Adrenal gland (tissue), 5 donors: ENCODE results near the gene THG1L.

ENCODE experiments used
- CTCF ChIP-seq, 6 experiments: fragments of 450-650 bp in 4 of 6; fragments of 200-600 bp in 2 of 6; sonication (generic) in 1 of 6; IDR thresholded peaks; 1 replicate in 5 of 6; 2 replicates in 1 of 6; pipeline versions ENCODE4 v1.5.1 to v1.8.0; 2016 to 2021; ENCODE audit warnings: antibody characterized with exemption in 6 of 6, mild to moderate bottlenecking in 2 of 6, moderate library complexity in 1 of 6
- POLR2A ChIP-seq, 2 donors: fragments of 450-650 bp; IDR thresholded peaks; one replicate each; pipeline ENCODE4 v1.6.1; 2017; ENCODE audit warnings: antibody characterized with exemption in 2 of 2, mild to moderate bottlenecking in 2 of 2, moderate library complexity in 1 of 2
- donor health status: DM: no; HTN: no; CAD: no.

DNA sequence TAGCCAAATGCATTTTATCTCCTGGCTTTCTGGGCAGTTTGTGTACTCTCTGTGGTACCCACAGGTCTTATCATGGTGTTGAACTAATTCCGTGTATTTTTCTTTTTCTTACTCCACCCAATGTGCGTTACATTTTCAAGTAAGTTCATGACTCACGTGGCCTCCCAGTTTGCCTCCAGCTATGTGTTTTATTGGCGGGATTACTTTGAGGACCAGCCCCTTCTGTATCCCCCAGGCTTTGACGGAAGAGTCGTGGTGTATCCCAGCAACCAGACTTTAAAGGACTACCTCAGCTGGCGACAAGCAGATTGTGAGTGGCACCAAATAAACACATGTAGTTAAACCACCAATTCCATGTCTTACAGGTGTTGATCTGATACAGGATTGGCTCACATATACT lies 3.2 kb downstream of the THG1L start:
- TF ChIP-seq CTCF (IDR thresholded peaks at IDR 0.05) = no peak
- no peak for TF ChIP-seq POLR2A (IDR thresholded peaks at IDR 0.05)
